ENCODE measurements around the gene ALG3. TPM values are rescaled to one million over a fixed set of nuclear protein-coding genes. Genes with fewer than 3 reads are reported as not detected.

The ALG3 gene
- total RNA-seq, 1 experiment from 2014 or later = 62.2 TPM

- no peak overlapping the region for H2BK5ac ChIP-seq (ENCODE audit: insufficient read length, low read length)
- H3K4me3 Mint-ChIP-seq = no peak overlapping the region
- H4K20me1 ChIP-seq (ENCODE audit: control insufficient read depth, insufficient read depth, insufficient read length) = no peaks in the 10 kb centered on the region
- no peaks in the 10 kb centered on the region for H3K4me1 ChIP-seq (ENCODE audit: insufficient read depth, low read length)
- no peak overlapping the region for H3K4ac ChIP-seq (ENCODE audit: low read depth, low read length)
- H3K18ac ChIP-seq (ENCODE audit: insufficient read length, low read depth, low read length) = no peak overlapping the region
- WGBS (ENCODE audit: extremely low coverage, insufficient read length, low lambda C conversion rate) = no CpG with 5 or more reads among the region's 3 CpGs
- no peaks in the 10 kb centered on the region for H3K79me1 ChIP-seq (ENCODE audit: insufficient read depth, low read depth, low read length, poor library complexity, severe bottlenecking)
- no peak overlapping the region for H4K5ac ChIP-seq (ENCODE audit: insufficient read length, low read depth, low read length)
- no peaks in the 10 kb centered on the region for H3K9me3 Mint-ChIP-seq
- TF ChIP-seq CTCF (conservative IDR thresholded peaks at IDR 0.05) = no peak
- no peak for DNase-seq
- no peak overlapping the region for H4K91ac ChIP-seq (ENCODE audit: insufficient read length, low read depth, low read length)
- no peaks in the 10 kb centered on the region for H3K79me2 ChIP-seq (ENCODE audit: insufficient read depth, low read length)
- H3K27ac Mint-ChIP-seq = no peak overlapping the region
- H3K23me2 ChIP-seq (ENCODE audit: insufficient read length, low read depth, low read length, poor library complexity, severe bottlenecking) = no peaks in the 10 kb centered on the region
- H3K56ac ChIP-seq (ENCODE audit: insufficient read length, low read depth, low read length) = no peak overlapping the region
- H3K23ac ChIP-seq (ENCODE audit: insufficient read length, low read depth, low read length) = no peak overlapping the region
- H2BK15ac ChIP-seq (ENCODE audit: low read depth, low read length) = no peak overlapping the region
- no peak overlapping the region for H2BK120ac ChIP-seq (ENCODE audit: low read depth, low read length, poor library complexity, severe bottlenecking)
- H3K14ac ChIP-seq (ENCODE audit: insufficient read depth, low read length) = no peak overlapping the region
- H3K27me3 Mint-ChIP-seq (ENCODE audit: low read depth) = peaks cover 23% of the 10 kb centered on the region
- no peak overlapping the region for H2AFZ ChIP-seq (ENCODE audit: low read length)
- no peak overlapping the region for H4K8ac ChIP-seq (replicated peaks; ENCODE audit: insufficient read length, low read depth, low read length)
- H3K9ac ChIP-seq (ENCODE audit: extremely low read depth, insufficient read length, low read length) = no peak overlapping the region
- no peak overlapping the region for H3K4me2 ChIP-seq (ENCODE audit: insufficient read depth, insufficient read length, low read length)
- no peak overlapping the region for H3K27ac ChIP-seq (ENCODE audit: insufficient read length, low read depth, low read length)
- 0 out of 4 replicates have a peak, but pooled peaks cover 0 to 4% of the 10 kb centered on the region in 2 experiments for H3K4me1 Mint-ChIP-seq
- no peaks in the 10 kb centered on the region for H3K9me3 ChIP-seq (ENCODE audit: control insufficient read depth, low read depth, low read length)
- H2BK20ac ChIP-seq (ENCODE audit: low read depth, low read length, poor library complexity, severe bottlenecking) = no peak overlapping the region
- no peak overlapping the region for H3T11ph ChIP-seq (ENCODE audit: low read length)
- H2BK12ac ChIP-seq (ENCODE audit: insufficient read length, low read depth, low read length) = no peak overlapping the region
- H2AK5ac ChIP-seq (ENCODE audit: insufficient read length, low read length) = no peak overlapping the region
- peaks cover 9% of the 10 kb centered on the region for H3K27me3 ChIP-seq (ENCODE audit: insufficient read depth, low read length)
- H3K36me3 Mint-ChIP-seq (ENCODE audit: insufficient read depth in 1 of 3, low read depth in 3 of 3) = no peaks in the 10 kb centered on the region; a peak in 1 of 7 replicates
Measured at GRCh38 chr3:184236636-184237035, 12.1 kb downstream of the ALG3 start.
